GM12872 (cell line): ENCODE data around the gene NXNL2.

Experiments
- TF ChIP-seq, protein P1 (sequence below): IDR thresholded peaks from 3 replicates; pipeline ENCODE4 v1.5.1; 2011; ENCODE audit warnings: low read depth, mild to moderate bottlenecking, low read length, moderate library complexity; ENCODE audit not compliant: insufficient read depth

Gene NXNL2

DNA sequence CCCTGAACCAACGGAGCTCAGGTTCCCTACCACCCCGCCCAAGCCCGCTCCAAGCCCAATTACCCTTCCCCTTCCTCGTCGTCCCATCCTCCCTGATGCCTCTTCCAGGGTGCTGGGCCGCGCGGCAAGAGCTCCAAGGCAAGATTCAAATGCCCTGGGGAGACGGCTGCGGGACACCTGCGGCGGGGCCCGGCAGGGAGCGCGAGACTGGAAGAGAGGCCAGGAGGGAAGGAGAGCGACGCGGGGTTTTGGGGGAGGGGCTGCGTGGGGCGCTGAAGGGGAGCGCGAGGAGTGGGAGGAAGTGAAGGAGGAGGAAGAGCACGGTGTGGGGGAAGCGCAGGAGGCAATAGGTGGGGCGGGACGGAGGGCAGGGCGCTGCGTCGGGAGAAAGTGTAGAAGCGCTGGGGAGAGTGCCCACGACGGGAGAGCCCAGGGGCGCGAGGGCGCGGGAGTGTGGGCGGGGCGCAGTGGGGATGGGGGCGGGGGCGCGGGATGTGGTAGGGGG lies 975 bp upstream of the NXNL2 start:
- TF ChIP-seq, protein P1, sequence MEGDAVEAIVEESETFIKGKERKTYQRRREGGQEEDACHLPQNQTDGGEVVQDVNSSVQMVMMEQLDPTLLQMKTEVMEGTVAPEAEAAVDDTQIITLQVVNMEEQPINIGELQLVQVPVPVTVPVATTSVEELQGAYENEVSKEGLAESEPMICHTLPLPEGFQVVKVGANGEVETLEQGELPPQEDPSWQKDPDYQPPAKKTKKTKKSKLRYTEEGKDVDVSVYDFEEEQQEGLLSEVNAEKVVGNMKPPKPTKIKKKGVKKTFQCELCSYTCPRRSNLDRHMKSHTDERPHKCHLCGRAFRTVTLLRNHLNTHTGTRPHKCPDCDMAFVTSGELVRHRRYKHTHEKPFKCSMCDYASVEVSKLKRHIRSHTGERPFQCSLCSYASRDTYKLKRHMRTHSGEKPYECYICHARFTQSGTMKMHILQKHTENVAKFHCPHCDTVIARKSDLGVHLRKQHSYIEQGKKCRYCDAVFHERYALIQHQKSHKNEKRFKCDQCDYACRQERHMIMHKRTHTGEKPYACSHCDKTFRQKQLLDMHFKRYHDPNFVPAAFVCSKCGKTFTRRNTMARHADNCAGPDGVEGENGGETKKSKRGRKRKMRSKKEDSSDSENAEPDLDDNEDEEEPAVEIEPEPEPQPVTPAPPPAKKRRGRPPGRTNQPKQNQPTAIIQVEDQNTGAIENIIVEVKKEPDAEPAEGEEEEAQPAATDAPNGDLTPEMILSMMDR: no peak

DNA sequence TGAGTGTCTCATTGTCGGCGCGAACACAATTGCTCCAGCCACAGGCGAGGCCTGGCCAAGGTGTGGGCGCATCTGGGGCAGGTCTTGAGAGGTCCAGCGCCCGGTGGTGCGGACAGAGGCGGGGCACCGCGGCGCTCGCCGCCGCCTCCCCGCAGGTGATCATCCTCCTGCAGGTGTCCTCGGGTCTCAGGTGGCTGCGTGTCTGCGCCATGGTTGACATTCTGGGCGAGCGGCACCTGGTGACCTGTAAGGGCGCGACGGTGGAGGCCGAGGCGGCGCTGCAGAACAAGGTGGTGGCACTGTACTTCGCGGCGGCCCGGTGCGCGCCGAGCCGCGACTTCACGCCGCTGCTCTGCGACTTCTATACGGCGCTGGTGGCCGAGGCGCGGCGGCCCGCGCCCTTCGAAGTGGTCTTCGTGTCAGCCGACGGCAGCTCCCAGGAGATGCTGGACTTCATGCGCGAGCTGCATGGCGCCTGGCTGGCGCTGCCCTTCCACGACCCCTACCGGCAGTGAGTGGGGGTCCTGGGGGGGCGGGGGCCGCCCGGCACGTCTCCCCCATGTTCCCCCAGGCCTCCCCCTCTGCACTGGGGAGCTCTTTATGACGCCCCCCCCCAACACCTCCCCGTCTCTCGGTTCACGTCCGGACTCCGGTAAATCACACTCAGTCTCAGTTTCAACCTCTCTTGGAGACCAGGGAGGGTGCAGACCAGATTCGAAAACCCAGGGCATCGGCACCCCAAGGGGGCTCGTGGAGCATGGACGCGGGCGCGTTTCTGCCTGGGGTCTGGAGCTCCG lies 446 bp downstream of the NXNL2 start:
- TF ChIP-seq, protein P1: no peak

DNA sequence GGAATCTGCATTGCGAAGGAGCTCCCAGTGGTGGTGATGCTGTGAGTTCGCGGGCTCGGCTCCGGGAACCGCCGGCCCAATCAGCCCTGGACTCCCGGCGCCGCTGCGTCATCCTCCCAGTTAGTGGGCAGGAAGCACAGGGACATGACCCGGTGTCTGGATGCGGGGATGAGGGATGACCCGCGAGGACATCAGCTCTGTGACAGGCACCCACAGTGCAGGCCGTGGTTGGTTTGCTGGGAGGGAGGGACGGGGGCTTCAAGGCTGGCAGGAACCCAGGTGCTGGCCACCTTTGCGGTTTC lies 996 bp downstream of the NXNL2 start:
- TF ChIP-seq, protein P1: no peak

DNA sequence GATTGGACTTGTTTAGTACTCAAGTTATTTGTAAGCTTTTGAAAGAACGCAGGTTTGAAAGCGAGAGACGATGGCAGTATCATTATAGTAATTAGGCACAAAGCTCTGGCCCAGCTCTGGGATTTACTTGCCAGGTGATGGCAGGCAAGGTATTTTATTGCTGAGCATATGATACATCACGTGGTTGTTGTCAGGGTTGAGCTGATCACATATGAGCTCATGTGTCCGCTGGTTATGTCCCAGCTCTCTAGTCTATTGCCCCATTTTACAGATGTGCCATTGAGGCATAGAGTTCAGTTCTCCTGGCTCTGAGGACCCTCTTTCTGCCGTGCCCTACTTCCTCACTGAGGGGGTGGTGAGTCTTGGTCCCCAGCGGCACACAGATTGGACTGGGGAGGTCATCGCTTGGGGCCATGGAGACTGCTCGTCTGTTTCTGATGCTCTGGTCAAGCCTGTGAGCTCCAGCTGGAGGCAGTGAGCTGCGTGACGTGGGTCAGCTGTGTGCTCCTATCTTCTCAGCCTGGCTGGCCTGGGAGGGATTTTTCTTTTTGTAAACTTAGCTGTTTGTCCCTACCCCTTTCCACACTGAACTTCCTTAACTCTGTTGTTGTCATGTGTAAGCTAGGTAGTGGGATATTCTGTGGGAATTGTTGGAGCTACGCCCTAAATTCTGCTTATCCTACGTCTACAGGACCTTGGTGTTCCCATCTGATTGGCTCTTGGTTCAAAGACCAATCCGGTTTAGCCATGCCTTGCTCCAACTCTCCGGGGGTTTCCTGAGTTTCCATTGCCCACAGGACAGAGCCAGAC lies 2.2 kb downstream of the NXNL2 start:
- TF ChIP-seq, protein P1: no peak

DNA sequence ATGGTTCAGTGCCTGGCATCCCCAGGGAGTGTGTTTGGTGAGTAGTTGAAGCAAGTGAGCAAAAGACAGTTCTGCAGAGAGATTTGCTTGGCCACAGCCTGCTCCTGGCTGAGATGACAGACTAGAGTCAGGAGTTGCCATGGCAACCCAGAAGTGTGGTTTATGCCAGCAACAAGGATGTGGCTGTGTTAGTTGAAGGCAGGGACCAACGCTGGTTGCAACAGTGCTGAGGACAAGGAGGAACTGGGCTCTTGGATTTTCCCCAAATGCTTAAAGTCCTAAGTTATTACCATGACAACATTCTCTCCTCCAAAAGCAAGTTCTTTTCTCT lies 2.7 kb downstream of the NXNL2 start:
- TF ChIP-seq, protein P1: no peak

DNA sequence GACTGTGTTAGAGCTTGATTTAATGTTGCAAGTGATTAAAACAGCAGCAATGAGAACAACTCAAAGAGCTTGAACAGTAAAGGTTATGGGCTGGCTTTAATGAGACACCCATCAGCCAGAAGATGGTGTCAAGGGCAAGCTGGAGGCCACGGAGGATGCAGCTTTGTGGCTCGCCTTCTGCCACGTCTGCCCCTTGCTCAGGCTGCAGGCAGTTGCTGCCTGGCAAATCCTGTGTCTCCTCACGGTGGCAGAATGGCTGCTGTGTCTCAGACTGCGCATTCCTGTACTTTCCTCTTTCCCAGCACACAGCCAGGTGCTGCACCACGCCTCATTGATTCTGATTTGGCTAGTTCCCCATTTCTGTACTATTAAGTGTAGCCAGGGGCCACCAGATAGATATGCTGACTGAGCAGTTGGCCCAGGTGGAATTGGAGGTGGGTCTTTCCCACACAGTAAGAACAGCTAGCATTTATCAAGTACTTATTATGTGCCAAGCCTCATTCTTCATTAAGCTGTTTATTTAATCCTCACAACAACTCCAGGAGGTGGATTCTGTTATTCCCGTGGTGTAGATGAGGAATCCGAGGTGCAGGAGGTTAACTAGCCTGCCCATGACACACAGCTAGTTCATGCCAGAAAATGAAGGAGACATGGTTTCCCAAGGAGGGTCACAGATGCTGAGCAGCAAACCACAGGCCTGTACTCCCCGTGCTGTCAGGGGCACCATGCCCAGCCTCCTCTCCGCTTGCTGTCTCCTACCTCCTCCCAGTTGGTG lies 3.5 kb downstream of the NXNL2 start:
- TF ChIP-seq, protein P1: no peak

DNA sequence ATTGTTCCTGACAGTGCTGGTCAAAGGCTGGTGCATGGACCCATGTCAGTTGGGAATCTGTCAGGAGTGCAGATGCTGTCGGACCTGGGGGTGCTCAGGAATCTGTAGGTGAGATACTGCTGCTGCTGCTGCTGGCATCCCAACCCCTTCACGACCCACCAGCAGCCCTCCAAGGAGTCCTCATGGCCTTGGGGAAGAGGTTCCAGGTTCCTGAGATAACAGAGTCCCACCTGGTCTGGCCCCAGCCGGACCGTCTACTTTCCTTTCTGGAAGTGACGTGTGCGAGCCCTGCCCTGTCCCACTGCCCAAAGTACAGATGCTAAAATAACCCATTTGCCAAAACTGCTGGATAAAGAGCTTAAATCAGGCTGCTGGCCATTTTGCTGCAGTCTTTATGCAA lies 4.3 kb downstream of the NXNL2 start:
- TF ChIP-seq, protein P1: no peak
